Measurements from ENCODE around the gene FSTL5. TPM values are rescaled to one million over a fixed set of nuclear protein-coding genes. Genes with fewer than 3 reads are reported as not detected.

Gene FSTL5
- total and polyA plus RNA-seq, 2 of the 8 experiments (the other 6 are each of a cell fraction or from before 2014, with no cell fraction given): 0.09 to 0.32 TPM

DNA sequence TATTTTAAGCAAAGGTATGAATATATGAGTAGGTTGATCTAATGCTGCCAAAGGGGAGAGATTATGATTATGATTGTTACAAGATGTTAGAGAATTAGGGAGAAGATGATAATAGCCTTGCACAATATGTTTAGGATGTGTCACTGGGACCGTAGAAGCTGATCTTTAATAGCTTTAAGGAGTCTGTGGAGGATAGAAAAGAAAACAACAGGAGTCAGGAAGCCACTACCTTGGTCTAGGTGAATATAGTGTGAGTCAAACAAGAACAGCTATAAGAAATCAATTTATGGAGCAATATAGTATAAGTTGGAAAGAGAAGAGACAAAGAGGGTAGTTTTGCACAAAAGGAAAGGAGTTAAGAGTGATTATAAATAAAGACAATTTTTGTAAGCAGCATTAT, 232.7 kb downstream of the FSTL5 start:
- Histone ChIP-seq H3K9ac (replicated peaks in 1 of 4; ENCODE audit: extremely low read depth in 1 of 4, low read depth in 3 of 4, low read length in 3 of 4) (no peak overlapping the region), H2BK5ac (ENCODE audit: low read depth, low read length) (no peak overlapping the region), H3K23me2 (ENCODE audit: low read depth, low read length) (no peaks in the 10 kb centered on the region; the same call in 1 of the 2 replicates), H4K91ac (replicated peaks; ENCODE audit: insufficient read length, low read length) (no peak overlapping the region), H2BK120ac (replicated peaks; ENCODE audit: low read depth, low read length) (no peak overlapping the region), H3K4ac (replicated peaks; ENCODE audit: insufficient read length, low read depth, low read length) (no peak overlapping the region), H2BK15ac (ENCODE audit: low read length) (no peak overlapping the region), H3K36me3 (ENCODE audit: control insufficient read depth in 2 of 4, insufficient read depth in 4 of 4, low read length in 3 of 4) (no peaks in the 10 kb centered on the region), H2AK5ac (ENCODE audit: low read depth, low read length) (no peak overlapping the region), H2BK12ac (ENCODE audit: low read depth, low read length) (no peak overlapping the region), H2AFZ (ENCODE audit: low read length) (no peak overlapping the region), H3K9me3 (ENCODE audit: insufficient read depth in 2 of 2, low read depth in 1 of 2, low read length in 1 of 2) (no peaks in the 10 kb centered on the region), H3K27ac (ENCODE audit: low read depth, low read length) (no peak overlapping the region), H3K79me2 (ENCODE audit: control insufficient read depth in 1 of 2, insufficient read depth in 2 of 2, low read length in 2 of 2) (no peaks in the 10 kb centered on the region), H3K4me2 (ENCODE audit: insufficient read depth in 1 of 2, low read depth in 2 of 2, low read length in 2 of 2) (no peak overlapping the region), H3K27me3 (replicated peaks in 1 of 4; ENCODE audit: control insufficient read depth in 3 of 4, extremely low read depth in 1 of 4, insufficient read depth in 3 of 4, low read length in 3 of 4) (no peaks in the 10 kb centered on the region), H3K4me3 (ENCODE audit: extremely low read depth in 1 of 4, insufficient read depth in 2 of 4, low read depth in 3 of 4, low read length in 4 of 4) (no peak overlapping the region), H2BK20ac (ENCODE audit: low read length) (no peak overlapping the region), H3K4me1 (replicated peaks in 1 of 4; ENCODE audit: control insufficient read depth in 3 of 4, insufficient read depth in 4 of 4, low read length in 3 of 4) (no peaks in the 10 kb centered on the region), H3K18ac (ENCODE audit: extremely low read depth, low read length) (no peak overlapping the region), H3K14ac (ENCODE audit: insufficient read length) (no peak overlapping the region), H4K5ac (ENCODE audit: insufficient read length, low read depth, low read length) (no peak overlapping the region), H4K20me1 (replicated peaks in 1 of 2; ENCODE audit: control insufficient read depth in 1 of 2, insufficient read depth in 2 of 2, low read length in 2 of 2) (no peaks in the 10 kb centered on the region), H4K8ac (ENCODE audit: extremely low read depth, insufficient read depth, low read length) (no peak overlapping the region), H3K56ac (replicated peaks; ENCODE audit: insufficient read length, low read depth, low read length) (no peak overlapping the region), H3K23ac (ENCODE audit: insufficient read length) (no peak overlapping the region), H3K79me1 (ENCODE audit: low read depth, low read length) (no peaks in the 10 kb centered on the region)
- DNase-seq (ENCODE audit: low read depth in 1 of 2, low spot score in 2 of 2) (no peak), FAIRE-seq (no peak)
- 91% methylated on average over 1 of the region's 1 CpG; no CpG with 5 or more reads in 1 of the 2 experiments for WGBS, 2 experiments (ENCODE audit: extremely low coverage in 1 of 2, insufficient coverage in 1 of 2, insufficient read length in 1 of 2, insufficient replicate concordance in 2 of 2, low coverage in 1 of 2, low lambda C conversion rate in 2 of 2, missing lambda C conversion rate in 1 of 2)
- POLR2A ChIA-PET (ENCODE audit: partially characterized antibody): no interaction called here
- CTCF ChIA-PET (ENCODE audit: partially characterized antibody): interaction anchor here (1.4 kb wide), 1 partner anchor 9 kb away, joined by 3 read pairs; no protein-coding TSS in a partner anchor
- TF ChIP-seq TBP (IDR thresholded peaks at IDR 0.05; ENCODE audit: low read depth, low read length) (no peak), CHD1 (IDR thresholded peaks at IDR 0.05; ENCODE audit: low read depth, low read length) (no peak), SRF (IDR thresholded peaks at IDR 0.05; ENCODE audit: low read depth, low read length) (no peak), HDAC6 (IDR thresholded peaks at IDR 0.05; ENCODE audit: low read depth, low read length) (no peak), POLR2AphosphoS5 (IDR thresholded peaks at IDR 0.05; ENCODE audit: low read depth, low read length) (no peak), RFX5 (IDR thresholded peaks at IDR 0.05; ENCODE audit: borderline replicate concordance, low read depth, low read length) (no peak), CTCF (IDR thresholded peaks at IDR 0.05; ENCODE audit: control extremely low read depth in 1 of 3, insufficient read depth in 1 of 3, low read depth in 1 of 3, low read length in 3 of 3) (no peak)

Measured in H1 (cell line).